GM23338 (cell line): ENCODE data around the gene R3HDML. TPM values are rescaled to one million over a fixed set of nuclear protein-coding genes. Genes with fewer than 3 reads are reported as not detected.

ENCODE experiments used
- ATAC-seq: fragments of 200-7000 bp; cut with Tn5 transposase; 3 replicates; pipeline ENCODE4 v1.9.1; 2020
- DNase-seq: peaks from one replicate; pipeline ENCODE4 v3.0.0-alpha.2; 2015; ENCODE audit warnings: low spot score
- H2AFZ ChIP-seq: fragments of 200-600 bp; sonication (generic); 2 replicates; pipeline ENCODE4 v1.8.0; 2016; ENCODE audit warnings: antibody characterized with exemption, mild to moderate bottlenecking, moderate library complexity
- H3F3A ChIP-seq: fragments of 200-600 bp; sonication (generic); replicated peaks from 2 replicates; pipeline ENCODE4 v1.8.0; 2017; ENCODE audit warnings: antibody characterized with exemption, mixed run types, low read depth
- H3K27ac ChIP-seq: fragments of 200-600 bp; sonication (generic); 2 replicates; pipeline ENCODE4 v1.6.1; 2016; ENCODE audit warnings: low read depth
- H3K27me3 ChIP-seq: fragments of 200-600 bp; sonication (generic); 2 replicates; pipeline ENCODE4 v1.8.0; 2016; ENCODE audit warnings: mild to moderate bottlenecking, mixed run types, moderate library complexity; ENCODE audit not compliant: insufficient read depth
- H3K36me3 ChIP-seq: fragments of 200-600 bp; sonication (generic); 2 replicates; pipeline ENCODE4 v1.8.0; 2016; ENCODE audit warnings: mild to moderate bottlenecking; ENCODE audit not compliant: insufficient read depth
- H3K4me1 ChIP-seq: fragments of 200-600 bp; sonication (generic); 2 replicates; pipeline ENCODE4 v1.8.0; 2016; ENCODE audit warnings: mild to moderate bottlenecking, moderate library complexity; ENCODE audit not compliant: insufficient read depth
- H3K4me2 ChIP-seq: fragments of 200-600 bp; sonication (generic); 2 replicates; pipeline ENCODE4 v1.7.1; 2017; ENCODE audit warnings: mixed run types
- H3K4me3 ChIP-seq: fragments of 200-600 bp; sonication (generic); 2 replicates; pipeline ENCODE4 v1.6.1; 2016; ENCODE audit warnings: mixed run types
- H3K79me2 ChIP-seq: fragments of 200-600 bp; sonication (generic); replicated peaks from 2 replicates; pipeline ENCODE4 v1.8.0; 2017; ENCODE audit warnings: mild to moderate bottlenecking; ENCODE audit not compliant: insufficient read depth
- H3K9me2 ChIP-seq: fragments of 200-600 bp; sonication (generic); 2 replicates; pipeline ENCODE4 v1.8.0; 2017; ENCODE audit not compliant: insufficient read depth
- H4K20me1 ChIP-seq: fragments of 200-600 bp; sonication (generic); replicated peaks from 2 replicates; pipeline ENCODE4 v1.8.0; 2017; ENCODE audit warnings: mild to moderate bottlenecking; ENCODE audit not compliant: insufficient read depth
- H3K27ac Mint-ChIP-seq: 2 replicates; pipeline ENCODE4 v1.8.0; 2020; ENCODE audit warnings: inconsistent platforms, mild to moderate bottlenecking, moderate library complexity, mixed read lengths
- H3K27me3 Mint-ChIP-seq: 3 replicates; pipeline ENCODE4 v1.8.0; 2022; ENCODE audit warnings: low read depth, mild to moderate bottlenecking, moderate library complexity, mixed read lengths, inconsistent platforms; ENCODE audit not compliant: insufficient read depth, poor library complexity
- H3K36me3 Mint-ChIP-seq: 3 replicates; pipeline ENCODE4 v1.8.0; 2021; ENCODE audit warnings: low read depth, mild to moderate bottlenecking, inconsistent platforms, moderate library complexity, mixed read lengths
- H3K4me1 Mint-ChIP-seq: 3 replicates; pipeline ENCODE4 v1.8.0; 2020; ENCODE audit warnings: mild to moderate bottlenecking, inconsistent platforms, mixed read lengths
- H3K4me3 Mint-ChIP-seq: 3 replicates; pipeline ENCODE4 v1.8.0; 2021; ENCODE audit warnings: moderate library complexity, mild to moderate bottlenecking, inconsistent platforms, mixed read lengths
- H3K9me3 Mint-ChIP-seq: 3 replicates; pipeline ENCODE4 v1.8.0; 2020; ENCODE audit warnings: moderate library complexity, mild to moderate bottlenecking, inconsistent platforms, mixed read lengths
- CREB1 ChIP-seq: fragments of 250-450 bp; sonication (Bioruptor Pico); IDR thresholded peaks from 2 replicates; pipeline ENCODE4 v1.5.0; 2020; ENCODE audit warnings: low read depth, mild to moderate bottlenecking, moderate library complexity
- EZH2 ChIP-seq: fragments of 200-600 bp; sonication (generic); IDR thresholded peaks from one replicate; pipeline ENCODE4 v1.8.0; 2017; ENCODE audit warnings: antibody characterized with exemption, mild to moderate bottlenecking, low read depth; ENCODE audit not compliant: unreplicated experiment
- EZH2phosphoT487 ChIP-seq: fragments of 200-600 bp; sonication (generic); IDR thresholded peaks from one replicate; pipeline ENCODE4 v1.8.1; 2018; ENCODE audit warnings: antibody characterized with exemption; ENCODE audit not compliant: unreplicated experiment
- JUNB ChIP-seq: IDR thresholded peaks from one replicate; pipeline ENCODE4 v1.6.1; 2016; ENCODE audit warnings: antibody characterized with exemption; ENCODE audit not compliant: unreplicated experiment
- NANOG ChIP-seq: IDR thresholded peaks from 2 replicates; pipeline ENCODE4 v1.6.1; 2016; ENCODE audit warnings: antibody characterized with exemption, borderline replicate concordance
- POLR2AphosphoS5 ChIP-seq: IDR thresholded peaks from 2 replicates; pipeline ENCODE4 v1.6.1; 2016; ENCODE audit warnings: antibody characterized with exemption, low read depth
- STAT1 ChIP-seq: IDR thresholded peaks from one replicate; pipeline ENCODE4 v1.6.1; 2016; ENCODE audit warnings: antibody characterized with exemption; ENCODE audit not compliant: unreplicated experiment
- ZNF114 ChIP-seq: fragments of 250-450 bp; sonication (Bioruptor Pico); IDR thresholded peaks from 2 replicates; pipeline ENCODE4 v1.5.0; 2020; ENCODE audit warnings: mild to moderate bottlenecking, moderate library complexity
- ZNF331 ChIP-seq: fragments of 250-450 bp; sonication (Bioruptor Pico); IDR thresholded peaks from 2 replicates; pipeline ENCODE4 v1.5.0; 2020; ENCODE audit warnings: low read depth, mild to moderate bottlenecking, moderate library complexity
- polyA plus RNA-seq: library from polyadenylated mRNA; unstranded; fragments of >200 nt; fragmentation: Nextera tagmentation; extraction: Ambion mirVana; gene quantifications from 2 replicates; pipeline ENCODE4 v1.2.1, GENCODE V29; 2016
- total RNA-seq: library from RNA; depleted of rRNA; stranded (reverse); fragments of >200 nt; shearing (Covaris generic); gene quantifications from 2 replicates; pipeline ENCODE4 v1.2.3, GENCODE V29; 2014
- TF ChIP-seq, protein P1 (sequence below): IDR thresholded peaks from 2 replicates; pipeline ENCODE4 v1.6.1; 2016; ENCODE audit warnings: antibody characterized with exemption
- TF ChIP-seq, protein P2 (sequence below): fragments of 250-450 bp; sonication (Bioruptor Pico); IDR thresholded peaks from 2 replicates; pipeline ENCODE4 v1.5.0; 2020; ENCODE audit warnings: mild to moderate bottlenecking, moderate library complexity

The R3HDML gene
- total and polyA plus RNA-seq, 2 experiments from 2014 or later: not detected

DNA sequence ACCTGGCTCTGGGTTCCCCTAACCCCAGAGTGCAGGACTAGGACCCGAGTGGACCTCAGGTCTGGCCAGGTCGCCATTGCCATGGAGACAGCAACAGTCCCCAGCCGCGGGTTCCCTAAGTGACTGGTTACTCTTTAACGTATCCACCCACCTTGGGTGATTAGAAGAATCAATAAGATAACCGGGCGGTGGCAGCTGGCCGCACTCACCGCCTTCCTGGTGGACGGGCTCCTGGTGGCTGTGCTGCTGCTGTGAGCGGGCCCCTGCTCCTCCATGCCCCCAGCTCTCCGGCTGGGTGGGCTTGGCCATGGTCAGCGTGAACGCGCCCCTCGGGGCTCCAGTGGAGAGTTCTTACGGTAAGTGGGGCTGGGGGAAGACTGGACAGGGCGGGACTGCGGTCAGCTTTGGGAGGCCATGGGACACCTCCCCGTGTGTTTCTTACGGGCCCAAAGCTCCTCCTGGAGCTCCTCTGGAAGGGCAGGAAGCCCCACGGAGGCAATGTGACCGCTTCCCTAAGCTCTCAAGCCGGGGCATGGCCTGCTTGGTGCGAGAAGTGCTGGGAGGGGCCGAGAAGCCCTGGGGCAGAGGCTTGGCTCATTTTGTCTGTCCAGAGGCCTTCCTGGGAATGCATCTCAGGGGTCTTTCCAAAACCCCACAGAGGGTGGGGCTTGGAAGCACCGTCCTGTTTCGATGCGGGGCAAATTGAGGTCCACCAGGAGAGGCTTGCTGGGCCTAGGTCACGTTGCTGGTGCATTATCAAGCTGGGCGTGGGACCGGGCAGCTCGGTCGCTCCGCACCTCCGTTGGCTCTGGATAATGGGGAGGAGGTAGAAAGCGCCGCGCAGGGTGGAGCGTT, 18.9 kb downstream of the R3HDML start, which contains the start of gene HNF4A:
Gene HNF4A (plus strand): TSS at position 202 of the 855 bp plus-strand sequence. CDS start 106 bp downstream, at position 308.
- H4K20me1 ChIP-seq: no peaks in the 10 kb centered on the region
- H3K4me2 ChIP-seq: no peak within 1 kb of the TSS
- Mint-ChIP-seq H3K27ac (no peak within 1 kb of the TSS), H3K4me1 (no peaks in the 10 kb centered on the region), H3K9me3 (no peaks in the 10 kb centered on the region), H3K27me3 (peaks cover 4% of the 10 kb centered on the region), H3K36me3 (no peaks in the 10 kb centered on the region), H3K4me3 (no peak within 1 kb of the TSS)
- H3K4me3 ChIP-seq: no peak within 1 kb of the TSS
- peak within 1 kb of the TSS; percentile 56 for H2AFZ ChIP-seq
- DNase-seq (no peak), ATAC-seq (no peak)
- H3K79me2 ChIP-seq: no peaks in the 10 kb centered on the region
- no peaks in the 10 kb centered on the region for H3K4me1 ChIP-seq
- no peaks in the 10 kb centered on the region for H3F3A ChIP-seq
- no peaks in the 10 kb centered on the region for H3K9me2 ChIP-seq
- H3K27ac ChIP-seq: no peak within 1 kb of the TSS
- H3K27me3 ChIP-seq: no peaks in the 10 kb centered on the region
- TF ChIP-seq NANOG (no peak), STAT1 (no peak), JUNB (no peak), EZH2phosphoT487 (no peak)
- H3K36me3 ChIP-seq: no peaks in the 10 kb centered on the region

DNA sequence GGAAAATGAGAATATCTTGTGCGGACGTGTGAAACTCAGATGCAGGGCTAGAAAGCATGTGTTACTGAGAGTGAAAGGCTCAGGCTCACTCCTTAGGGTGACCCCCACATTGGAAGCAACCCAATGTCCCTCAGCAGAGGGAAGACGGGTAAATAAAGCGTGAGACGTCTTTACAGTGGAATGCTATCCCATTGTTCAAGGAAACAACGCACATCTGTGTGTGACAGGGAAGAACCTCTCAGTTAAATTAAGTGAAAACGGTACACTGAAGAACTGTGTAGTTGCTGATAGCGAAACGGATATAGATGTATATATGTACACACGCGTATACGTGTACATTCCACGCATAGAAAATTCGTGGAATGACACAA, 19.5 kb downstream of the R3HDML start:
- Histone ChIP-seq H3K36me3 (no peaks in the 10 kb centered on the region), H4K20me1 (no peaks in the 10 kb centered on the region), H3K27ac (no peak overlapping the region), H3K4me2 (no peak overlapping the region), H3K4me1 (no peaks in the 10 kb centered on the region), H2AFZ (peak overlapping the region; percentile 56; the same call in 1 of the 2 replicates), H3K9me2 (no peaks in the 10 kb centered on the region), H3K79me2 (no peaks in the 10 kb centered on the region), H3F3A (no peaks in the 10 kb centered on the region), H3K4me3 (no peak overlapping the region), H3K27me3 (no peaks in the 10 kb centered on the region)
- Mint-ChIP-seq H3K36me3 (no peaks in the 10 kb centered on the region), H3K9me3 (no peaks in the 10 kb centered on the region), H3K4me1 (no peaks in the 10 kb centered on the region), H3K27ac (no peak overlapping the region), H3K4me3 (no peak overlapping the region), H3K27me3 (peaks cover 4% of the 10 kb centered on the region)
- TF ChIP-seq NANOG (no peak), POLR2AphosphoS5 (no peak), EZH2phosphoT487 (no peak), JUNB (no peak), STAT1 (no peak), CREB1 (no peak), ZNF114 (CRISPR knock-in tag) (no peak), EZH2 (no peak), ZNF331 (CRISPR knock-in tag) (no peak)
- TF ChIP-seq, protein P1, sequence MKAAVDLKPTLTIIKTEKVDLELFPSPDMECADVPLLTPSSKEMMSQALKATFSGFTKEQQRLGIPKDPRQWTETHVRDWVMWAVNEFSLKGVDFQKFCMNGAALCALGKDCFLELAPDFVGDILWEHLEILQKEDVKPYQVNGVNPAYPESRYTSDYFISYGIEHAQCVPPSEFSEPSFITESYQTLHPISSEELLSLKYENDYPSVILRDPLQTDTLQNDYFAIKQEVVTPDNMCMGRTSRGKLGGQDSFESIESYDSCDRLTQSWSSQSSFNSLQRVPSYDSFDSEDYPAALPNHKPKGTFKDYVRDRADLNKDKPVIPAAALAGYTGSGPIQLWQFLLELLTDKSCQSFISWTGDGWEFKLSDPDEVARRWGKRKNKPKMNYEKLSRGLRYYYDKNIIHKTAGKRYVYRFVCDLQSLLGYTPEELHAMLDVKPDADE: no peak
- TF ChIP-seq, protein P2, sequence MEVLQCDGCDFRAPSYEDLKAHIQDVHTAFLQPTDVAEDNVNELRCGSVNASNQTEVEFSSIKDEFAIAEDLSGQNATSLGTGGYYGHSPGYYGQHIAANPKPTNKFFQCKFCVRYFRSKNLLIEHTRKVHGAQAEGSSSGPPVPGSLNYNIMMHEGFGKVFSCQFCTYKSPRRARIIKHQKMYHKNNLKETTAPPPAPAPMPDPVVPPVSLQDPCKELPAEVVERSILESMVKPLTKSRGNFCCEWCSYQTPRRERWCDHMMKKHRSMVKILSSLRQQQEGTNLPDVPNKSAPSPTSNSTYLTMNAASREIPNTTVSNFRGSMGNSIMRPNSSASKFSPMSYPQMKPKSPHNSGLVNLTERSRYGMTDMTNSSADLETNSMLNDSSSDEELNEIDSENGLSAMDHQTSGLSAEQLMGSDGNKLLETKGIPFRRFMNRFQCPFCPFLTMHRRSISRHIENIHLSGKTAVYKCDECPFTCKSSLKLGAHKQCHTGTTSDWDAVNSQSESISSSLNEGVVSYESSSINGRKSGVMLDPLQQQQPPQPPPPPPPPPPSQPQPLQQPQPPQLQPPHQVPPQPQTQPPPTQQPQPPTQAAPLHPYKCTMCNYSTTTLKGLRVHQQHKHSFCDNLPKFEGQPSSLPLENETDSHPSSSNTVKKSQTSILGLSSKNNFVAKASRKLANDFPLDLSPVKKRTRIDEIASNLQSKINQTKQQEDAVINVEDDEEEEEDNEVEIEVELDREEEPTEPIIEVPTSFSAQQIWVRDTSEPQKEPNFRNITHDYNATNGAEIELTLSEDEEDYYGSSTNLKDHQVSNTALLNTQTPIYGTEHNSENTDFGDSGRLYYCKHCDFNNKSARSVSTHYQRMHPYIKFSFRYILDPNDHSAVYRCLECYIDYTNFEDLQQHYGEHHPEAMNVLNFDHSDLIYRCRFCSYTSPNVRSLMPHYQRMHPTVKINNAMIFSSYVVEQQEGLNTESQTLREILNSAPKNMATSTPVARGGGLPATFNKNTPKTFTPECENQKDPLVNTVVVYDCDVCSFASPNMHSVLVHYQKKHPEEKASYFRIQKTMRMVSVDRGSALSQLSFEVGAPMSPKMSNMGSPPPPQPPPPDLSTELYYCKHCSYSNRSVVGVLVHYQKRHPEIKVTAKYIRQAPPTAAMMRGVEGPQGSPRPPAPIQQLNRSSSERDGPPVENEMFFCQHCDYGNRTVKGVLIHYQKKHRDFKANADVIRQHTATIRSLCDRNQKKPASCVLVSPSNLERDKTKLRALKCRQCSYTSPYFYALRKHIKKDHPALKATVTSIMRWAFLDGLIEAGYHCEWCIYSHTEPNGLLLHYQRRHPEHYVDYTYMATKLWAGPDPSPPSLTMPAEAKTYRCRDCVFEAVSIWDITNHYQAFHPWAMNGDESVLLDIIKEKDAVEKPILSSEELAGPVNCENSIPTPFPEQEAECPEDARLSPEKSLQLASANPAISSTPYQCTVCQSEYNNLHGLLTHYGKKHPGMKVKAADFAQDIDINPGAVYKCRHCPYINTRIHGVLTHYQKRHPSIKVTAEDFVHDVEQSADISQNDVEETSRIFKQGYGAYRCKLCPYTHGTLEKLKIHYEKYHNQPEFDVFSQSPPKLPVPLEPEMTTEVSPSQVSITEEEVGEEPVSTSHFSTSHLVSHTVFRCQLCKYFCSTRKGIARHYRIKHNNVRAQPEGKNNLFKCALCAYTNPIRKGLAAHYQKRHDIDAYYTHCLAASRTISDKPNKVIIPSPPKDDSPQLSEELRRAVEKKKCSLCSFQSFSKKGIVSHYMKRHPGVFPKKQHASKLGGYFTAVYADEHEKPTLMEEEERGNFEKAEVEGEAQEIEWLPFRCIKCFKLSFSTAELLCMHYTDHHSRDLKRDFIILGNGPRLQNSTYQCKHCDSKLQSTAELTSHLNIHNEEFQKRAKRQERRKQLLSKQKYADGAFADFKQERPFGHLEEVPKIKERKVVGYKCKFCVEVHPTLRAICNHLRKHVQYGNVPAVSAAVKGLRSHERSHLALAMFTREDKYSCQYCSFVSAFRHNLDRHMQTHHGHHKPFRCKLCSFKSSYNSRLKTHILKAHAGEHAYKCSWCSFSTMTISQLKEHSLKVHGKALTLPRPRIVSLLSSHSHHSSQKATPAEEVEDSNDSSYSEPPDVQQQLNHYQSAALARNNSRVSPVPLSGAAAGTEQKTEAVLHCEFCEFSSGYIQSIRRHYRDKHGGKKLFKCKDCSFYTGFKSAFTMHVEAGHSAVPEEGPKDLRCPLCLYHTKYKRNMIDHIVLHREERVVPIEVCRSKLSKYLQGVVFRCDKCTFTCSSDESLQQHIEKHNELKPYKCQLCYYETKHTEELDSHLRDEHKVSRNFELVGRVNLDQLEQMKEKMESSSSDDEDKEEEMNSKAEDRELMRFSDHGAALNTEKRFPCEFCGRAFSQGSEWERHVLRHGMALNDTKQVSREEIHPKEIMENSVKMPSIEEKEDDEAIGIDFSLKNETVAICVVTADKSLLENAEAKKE: no peak
- ATAC-seq: no peak
- no peak for DNase-seq
